Type B pancreatic cell (in vitro differentiated cells): Measurements from ENCODE around the gene SLC25A33. TPM values are rescaled to one million over a fixed set of nuclear protein-coding genes. Genes with fewer than 3 reads are reported as not detected.

Source experiments
- DNase-seq: peaks from one replicate; pipeline ENCODE4 v3.0.0; 2021; ENCODE audit warnings: mixed read lengths; ENCODE audit not compliant: unreplicated experiment; ENCODE audit errors: extremely low spot score
- H3K27ac Mint-ChIP-seq: 2 replicates; pipeline ENCODE4 v1.8.0; 2021; ENCODE audit warnings: mild to moderate bottlenecking, mixed read lengths
- H3K27me3 Mint-ChIP-seq: 2 replicates; pipeline ENCODE4 v1.8.0; 2021; ENCODE audit warnings: mixed read lengths
- H3K36me3 Mint-ChIP-seq: 2 replicates; pipeline ENCODE4 v1.8.0; 2021; ENCODE audit warnings: mixed read lengths
- H3K4me1 Mint-ChIP-seq: one replicate; pipeline ENCODE4 v1.8.0; 2021; ENCODE audit warnings: mixed read lengths; ENCODE audit not compliant: unreplicated experiment
- H3K4me3 Mint-ChIP-seq: 2 replicates; pipeline ENCODE4 v1.8.0; 2021; ENCODE audit warnings: mild to moderate bottlenecking, mixed read lengths
- H3K9me3 Mint-ChIP-seq: 2 replicates; pipeline ENCODE4 v1.8.0; 2021; ENCODE audit warnings: mixed read lengths
- CTCF ChIP-seq: fragments of 200-600 bp; sonication (generic); conservative IDR thresholded peaks from 2 replicates; pipeline ENCODE4 v1.5.0; 2021; ENCODE audit warnings: antibody characterized with exemption, mild to moderate bottlenecking
- total RNA-seq: library from RNA; stranded (reverse); gene quantifications from 2 replicates; pipeline ENCODE4 v1.2.1, GENCODE V29; 2021; ENCODE audit warnings: low replicate concordance

Gene SLC25A33
- total RNA-seq, 1 donor from 2014 or later = 7.6 TPM

- DNase-seq = no peak
- TF ChIP-seq CTCF = no peak
- Mint-ChIP-seq H3K4me3 (no peak overlapping the region), H3K36me3 (peaks cover 13% of the 10 kb centered on the region), H3K4me1 (peaks cover 25% of the 10 kb centered on the region), H3K27ac (no peak overlapping the region), H3K9me3 (peaks cover 5% of the 10 kb centered on the region), H3K27me3 (no peaks in the 10 kb centered on the region)
Measured at GRCh38 chr1:9549955-9550546, 10.8 kb downstream of the SLC25A33 start.

GRCh38 chr1:9551984-9552383 lies 12.7 kb downstream of the SLC25A33 start:
- no peak for DNase-seq
- Mint-ChIP-seq H3K4me3 (no peak overlapping the region), H3K4me1 (peaks cover 17% of the 10 kb centered on the region), H3K36me3 (peaks cover 21% of the 10 kb centered on the region), H3K9me3 (peaks cover 5% of the 10 kb centered on the region), H3K27me3 (no peaks in the 10 kb centered on the region), H3K27ac (no peak overlapping the region)
- TF ChIP-seq CTCF = no peak

- Mint-ChIP-seq H3K4me3 (no peak overlapping the region), H3K9me3 (peaks cover 2% of the 10 kb centered on the region), H3K36me3 (peaks cover 20% of the 10 kb centered on the region), H3K27me3 (no peaks in the 10 kb centered on the region), H3K27ac (no peak overlapping the region), H3K4me1 (peaks cover 16% of the 10 kb centered on the region)
- no peak for DNase-seq
- TF ChIP-seq CTCF = no peak
Measured at GRCh38 chr1:9553736-9554144, 14.5 kb downstream of the SLC25A33 start.

- no peak overlapping the region for H3K27ac Mint-ChIP-seq
- DNase-seq = no peak
- H3K4me1 Mint-ChIP-seq = peaks cover 24% of the 10 kb centered on the region
- H3K36me3 Mint-ChIP-seq = peaks cover 17% of the 10 kb centered on the region
- no peaks in the 10 kb centered on the region for H3K9me3 Mint-ChIP-seq
- TF ChIP-seq CTCF = no peak
- no peaks in the 10 kb centered on the region for H3K27me3 Mint-ChIP-seq
- no peak overlapping the region for H3K4me3 Mint-ChIP-seq
Measured at GRCh38 chr1:9555942-9556341, 16.7 kb downstream of the SLC25A33 start.

- Mint-ChIP-seq H3K36me3 (peaks cover 23% of the 10 kb centered on the region), H3K9me3 (no peaks in the 10 kb centered on the region), H3K4me1 (peaks cover 28% of the 10 kb centered on the region), H3K4me3 (no peak overlapping the region), H3K27ac (no peak overlapping the region), H3K27me3 (no peaks in the 10 kb centered on the region)
- no peak for TF ChIP-seq CTCF
- DNase-seq = no peak
Measured at GRCh38 chr1:9557624-9558023, 18.4 kb downstream of the SLC25A33 start.
